ENCODE data around the gene R3HDM2. TPM values are rescaled to one million over a fixed set of nuclear protein-coding genes. Genes with fewer than 3 reads are reported as not detected.
A peak's percentile ranks its signal among the peaks of the same experiment; 100 is the strongest.

The R3HDM2 gene
- total RNA-seq, 3 donors from 2014 or later: 31.6 to 43.0 (median 35.7) TPM

- no peak overlapping the region for H3K27ac ChIP-seq
- intact Hi-C loops (cut with DNase I; ENCODE audit: low total_unique reads): no loop called here
Measured at GRCh38 chr12:57456145-57456700, 25.4 kb upstream of the R3HDM2 start.

GRCh38 chr12:57455374-57456144 is 24.7 kb upstream of the R3HDM2 start:
- no peak for DNase-seq (ENCODE audit: low spot score in 2 of 2)
- no peaks in the 10 kb centered on the region for H3K27me3 ChIP-seq
- H3K4me3 ChIP-seq: peak overlapping the region in 2 of 3 donors; percentile 25 to 34
- H3K36me3 ChIP-seq: no peaks in the 10 kb centered on the region
- no peak overlapping the region for H3K27ac ChIP-seq
- intact Hi-C loops (cut with DNase I; ENCODE audit: low total_unique reads): no loop called here
- H3K4me1 ChIP-seq: peaks cover 0 to 7% of the 10 kb centered on the region in 2 donors
- H3K9me3 ChIP-seq: no peaks in the 10 kb centered on the region
- TF ChIP-seq POLR2A (IDR thresholded peaks at IDR 0.05) (no peak), POLR2AphosphoS5 (IDR thresholded peaks at IDR 0.05) (no peak)
- TF ChIP-seq, protein P1, sequence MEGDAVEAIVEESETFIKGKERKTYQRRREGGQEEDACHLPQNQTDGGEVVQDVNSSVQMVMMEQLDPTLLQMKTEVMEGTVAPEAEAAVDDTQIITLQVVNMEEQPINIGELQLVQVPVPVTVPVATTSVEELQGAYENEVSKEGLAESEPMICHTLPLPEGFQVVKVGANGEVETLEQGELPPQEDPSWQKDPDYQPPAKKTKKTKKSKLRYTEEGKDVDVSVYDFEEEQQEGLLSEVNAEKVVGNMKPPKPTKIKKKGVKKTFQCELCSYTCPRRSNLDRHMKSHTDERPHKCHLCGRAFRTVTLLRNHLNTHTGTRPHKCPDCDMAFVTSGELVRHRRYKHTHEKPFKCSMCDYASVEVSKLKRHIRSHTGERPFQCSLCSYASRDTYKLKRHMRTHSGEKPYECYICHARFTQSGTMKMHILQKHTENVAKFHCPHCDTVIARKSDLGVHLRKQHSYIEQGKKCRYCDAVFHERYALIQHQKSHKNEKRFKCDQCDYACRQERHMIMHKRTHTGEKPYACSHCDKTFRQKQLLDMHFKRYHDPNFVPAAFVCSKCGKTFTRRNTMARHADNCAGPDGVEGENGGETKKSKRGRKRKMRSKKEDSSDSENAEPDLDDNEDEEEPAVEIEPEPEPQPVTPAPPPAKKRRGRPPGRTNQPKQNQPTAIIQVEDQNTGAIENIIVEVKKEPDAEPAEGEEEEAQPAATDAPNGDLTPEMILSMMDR (IDR thresholded peaks at IDR 0.05): no peak

More at GRCh38 chr12:57456145-57456700, 25.4 kb upstream of the R3HDM2 start:
- no peaks in the 10 kb centered on the region for H3K27me3 ChIP-seq
- H3K36me3 ChIP-seq: no peaks in the 10 kb centered on the region
- H3K9me3 ChIP-seq: no peaks in the 10 kb centered on the region
- TF ChIP-seq, protein P1 (IDR thresholded peaks at IDR 0.05): peak; percentile 20 to 40 (median 39)
- TF ChIP-seq POLR2AphosphoS5 (IDR thresholded peaks at IDR 0.05) (no peak), POLR2A (IDR thresholded peaks at IDR 0.05) (no peak)
- peak overlapping the region in 2 of 3 donors; percentile 25 to 34 for H3K4me3 ChIP-seq
- peaks cover 4 to 14% of the 10 kb centered on the region in 2 donors for H3K4me1 ChIP-seq
- DNase-seq (ENCODE audit: low spot score in 2 of 2): no peak

GRCh38 chr12:57454566-57455373 is 23.9 kb upstream of the R3HDM2 start, which contains the start of gene INHBE:
TSS of gene INHBE (plus strand) at chr12:57455307. CDS start at chr12:57455537, 230 bp downstream.
- H3K27me3 ChIP-seq: no peaks in the 10 kb centered on the region
- DNase-seq (ENCODE audit: low spot score in 2 of 2): no peak
- TF ChIP-seq, protein P1 (IDR thresholded peaks at IDR 0.05): no peak
- TF ChIP-seq POLR2A (IDR thresholded peaks at IDR 0.05) (no peak), POLR2AphosphoS5 (IDR thresholded peaks at IDR 0.05) (no peak)
- H3K4me3 ChIP-seq: peak within 1 kb of the TSS in 2 of 3 donors; percentile 25 to 34
- no peaks in the 10 kb centered on the region for H3K4me1 ChIP-seq
- H3K36me3 ChIP-seq: no peaks in the 10 kb centered on the region
- H3K27ac ChIP-seq: no peak within 1 kb of the TSS
- intact Hi-C loops (cut with DNase I; ENCODE audit: low total_unique reads): no loop called here
- no peaks in the 10 kb centered on the region for H3K9me3 ChIP-seq

DNA sequence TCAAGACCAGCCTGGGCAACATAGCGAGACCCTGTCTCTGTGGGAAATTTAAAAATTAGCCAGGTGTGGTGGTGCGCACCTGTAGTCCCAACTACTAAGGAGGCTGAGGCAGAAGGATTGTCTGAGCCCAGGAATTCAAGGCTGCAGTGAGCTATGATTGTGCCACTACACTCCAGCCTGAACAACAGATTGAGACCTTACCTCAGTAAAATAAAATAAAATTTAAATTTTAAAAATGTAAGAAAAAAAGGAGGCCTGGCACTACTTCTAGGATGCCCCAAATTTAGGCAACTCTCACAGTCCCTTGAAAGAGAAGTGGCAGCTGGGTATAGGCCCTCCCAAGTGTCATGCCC is 23.3 kb upstream of the R3HDM2 start:
- no peaks in the 10 kb centered on the region for H3K9me3 ChIP-seq
- TF ChIP-seq POLR2AphosphoS5 (IDR thresholded peaks at IDR 0.05) (no peak), POLR2A (IDR thresholded peaks at IDR 0.05) (no peak)
- TF ChIP-seq, protein P1 (IDR thresholded peaks at IDR 0.05): no peak
- intact Hi-C loops (cut with DNase I; ENCODE audit: low total_unique reads): no loop called here

More for the DNA sequence above, 23.3 kb upstream of the R3HDM2 start:
- Histone ChIP-seq H3K27ac (no peak overlapping the region), H3K4me1 (no peaks in the 10 kb centered on the region), H3K27me3 (no peaks in the 10 kb centered on the region), H3K36me3 (no peaks in the 10 kb centered on the region), H3K4me3 (no peak overlapping the region)
- DNase-seq (ENCODE audit: low spot score in 2 of 2): no peak

Data from breast epithelium (tissue), 4 donors.